ENCODE data around the gene MED13L. TPM values are rescaled to one million over a fixed set of nuclear protein-coding genes. Genes with fewer than 3 reads are reported as not detected.

Gene MED13L
- total RNA-seq, 4 donors from 2014 or later, result 126 to 194 (median 154) TPM

DNA sequence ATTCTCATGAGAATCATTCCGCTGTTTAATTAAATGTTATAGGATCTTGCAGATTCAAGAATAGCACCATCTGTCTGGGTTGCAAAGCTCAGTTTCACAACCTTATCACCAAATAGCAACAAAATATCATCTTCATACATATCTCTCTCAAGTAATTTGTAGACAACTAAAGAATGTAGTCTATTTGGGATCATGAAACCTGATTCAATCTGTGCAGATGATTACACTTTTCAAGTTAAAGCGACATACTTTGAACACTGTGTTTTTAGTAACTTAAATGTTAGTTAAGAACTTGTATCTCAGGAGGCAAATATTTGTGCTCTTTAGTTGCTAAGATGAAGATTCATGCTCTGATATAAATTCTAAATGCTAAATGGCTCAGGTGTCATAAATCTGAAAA is 14.8 kb downstream of the MED13L start:
- intact Hi-C loops (cut with DNase I; ENCODE audit: low total_unique reads), result no loop called here

DNA sequence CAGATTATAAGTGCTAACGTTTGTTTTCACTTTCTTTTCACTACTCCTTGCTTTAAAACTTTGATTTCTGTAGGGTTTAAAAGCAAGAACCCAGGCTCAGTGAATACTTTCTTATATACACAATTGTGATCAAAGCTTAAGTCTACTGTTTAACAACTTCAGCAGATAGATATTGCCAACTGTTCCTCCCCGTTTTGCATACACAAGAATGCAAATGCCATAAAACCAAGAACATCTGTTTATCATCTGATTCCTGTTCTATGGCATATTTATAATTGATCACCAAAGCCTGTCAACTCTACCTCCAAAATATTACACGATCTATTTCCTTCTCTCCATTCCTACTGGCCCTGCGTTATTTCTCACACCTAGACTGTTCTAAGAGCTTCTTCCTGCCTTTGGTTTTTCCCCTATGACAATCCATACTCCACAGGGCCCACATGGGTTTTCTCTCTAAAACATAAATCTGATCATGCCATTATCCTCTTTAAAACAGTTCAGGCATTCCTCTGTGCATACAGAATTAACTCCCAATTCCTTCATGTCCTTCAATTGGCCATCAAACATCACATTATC is 15.9 kb downstream of the MED13L start:
- H3K4me3 ChIP-seq, result no peak overlapping the region
- peaks cover 29 to 74% (median 61%) of the 10 kb centered on the region in 4 donors for H3K4me1 ChIP-seq
- no peaks in the 10 kb centered on the region for H3K27me3 ChIP-seq
- intact Hi-C loops (cut with DNase I; ENCODE audit: low total_unique reads), result no loop called here
- H3K27ac ChIP-seq, result peak overlapping the region in 1 of 4 donors; percentile 23
- no peaks in the 10 kb centered on the region for H3K36me3 ChIP-seq
- in situ Hi-C loops (cut with MboI; ENCODE audit: low pct_ligation_motif_present in 1 of 4, low pct_unique_long_range_greater_than_20kb in 1 of 4, low sequenced_read_pairs in 3 of 4), result no loop called here
- WGBS, 2 donors (ENCODE audit: low coverage in 1 of 2), result 33 to 36% methylated on average over 4 of the region's 4 CpGs
- no peaks in the 10 kb centered on the region for H3K9me3 ChIP-seq
- TF ChIP-seq, protein P1, sequence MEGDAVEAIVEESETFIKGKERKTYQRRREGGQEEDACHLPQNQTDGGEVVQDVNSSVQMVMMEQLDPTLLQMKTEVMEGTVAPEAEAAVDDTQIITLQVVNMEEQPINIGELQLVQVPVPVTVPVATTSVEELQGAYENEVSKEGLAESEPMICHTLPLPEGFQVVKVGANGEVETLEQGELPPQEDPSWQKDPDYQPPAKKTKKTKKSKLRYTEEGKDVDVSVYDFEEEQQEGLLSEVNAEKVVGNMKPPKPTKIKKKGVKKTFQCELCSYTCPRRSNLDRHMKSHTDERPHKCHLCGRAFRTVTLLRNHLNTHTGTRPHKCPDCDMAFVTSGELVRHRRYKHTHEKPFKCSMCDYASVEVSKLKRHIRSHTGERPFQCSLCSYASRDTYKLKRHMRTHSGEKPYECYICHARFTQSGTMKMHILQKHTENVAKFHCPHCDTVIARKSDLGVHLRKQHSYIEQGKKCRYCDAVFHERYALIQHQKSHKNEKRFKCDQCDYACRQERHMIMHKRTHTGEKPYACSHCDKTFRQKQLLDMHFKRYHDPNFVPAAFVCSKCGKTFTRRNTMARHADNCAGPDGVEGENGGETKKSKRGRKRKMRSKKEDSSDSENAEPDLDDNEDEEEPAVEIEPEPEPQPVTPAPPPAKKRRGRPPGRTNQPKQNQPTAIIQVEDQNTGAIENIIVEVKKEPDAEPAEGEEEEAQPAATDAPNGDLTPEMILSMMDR (IDR thresholded peaks at IDR 0.05), result no peak
- TF ChIP-seq POLR2AphosphoS5 (IDR thresholded peaks at IDR 0.05) (peak in 1 of 3 donors; percentile 45), POLR2A (IDR thresholded peaks at IDR 0.05) (no peak)
- DNase-seq, result no peak

More for the DNA sequence above, 14.8 kb downstream of the MED13L start:
- Histone ChIP-seq H3K4me3 (no peak overlapping the region), H3K36me3 (no peaks in the 10 kb centered on the region), H3K9me3 (no peaks in the 10 kb centered on the region), H3K27ac (no peak overlapping the region), H3K27me3 (no peaks in the 10 kb centered on the region), H3K4me1 (peaks cover 29 to 74% (median 64%) of the 10 kb centered on the region in 4 donors)
- 88 to 90% methylated on average over 2 of the region's 2 CpGs for WGBS, 2 donors (ENCODE audit: low coverage in 1 of 2)
- DNase-seq, result no peak
- in situ Hi-C loops (cut with MboI; ENCODE audit: low pct_ligation_motif_present in 1 of 4, low pct_unique_long_range_greater_than_20kb in 1 of 4, low sequenced_read_pairs in 3 of 4), result no loop called here
- TF ChIP-seq, protein P1 (IDR thresholded peaks at IDR 0.05), result no peak
- TF ChIP-seq POLR2A (IDR thresholded peaks at IDR 0.05), result no peak
- no peak for TF ChIP-seq POLR2AphosphoS5 (IDR thresholded peaks at IDR 0.05)

DNA sequence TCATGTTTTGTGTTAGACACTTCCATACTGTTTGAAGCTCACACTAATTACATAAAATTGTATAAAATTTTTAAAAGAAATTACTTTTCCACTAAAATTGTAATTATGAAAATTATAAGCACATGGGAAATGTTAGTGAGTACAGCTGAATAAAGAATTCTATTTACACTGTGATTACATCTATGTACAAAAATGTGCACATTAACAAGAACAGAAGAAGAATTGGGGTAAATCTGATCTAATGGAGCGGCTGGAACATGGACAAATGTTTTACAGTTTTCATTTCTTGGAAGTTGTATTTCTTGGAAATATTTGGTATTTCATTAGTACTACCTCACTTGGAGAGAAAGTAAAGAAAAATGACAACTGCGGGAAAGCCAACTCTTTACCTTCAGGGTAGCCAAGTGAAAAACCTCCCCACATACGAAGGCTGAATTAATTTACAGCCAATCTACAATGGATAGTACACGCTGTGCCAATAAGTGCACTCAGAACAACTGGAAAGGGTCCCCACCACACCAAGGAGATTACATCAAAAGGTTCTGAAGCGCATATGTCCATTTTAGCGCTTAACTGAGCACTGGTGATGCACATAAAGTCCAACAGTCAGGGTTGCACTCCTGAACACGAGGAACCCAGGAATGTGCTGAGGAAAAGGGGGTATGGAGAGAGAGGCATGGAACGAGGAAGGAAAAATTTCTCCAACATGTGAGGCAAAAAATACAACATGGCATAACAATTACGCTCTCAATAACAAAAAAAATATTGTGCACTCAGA is 17.5 kb downstream of the MED13L start:
- Histone ChIP-seq H3K4me3 (no peak overlapping the region), H3K9me3 (no peaks in the 10 kb centered on the region), H3K27me3 (no peaks in the 10 kb centered on the region), H3K4me1 (peaks cover 21 to 71% (median 49%) of the 10 kb centered on the region in 4 donors), H3K27ac (no peak overlapping the region), H3K36me3 (no peaks in the 10 kb centered on the region)
- WGBS, 2 donors (ENCODE audit: low coverage in 1 of 2), result 87 to 92% methylated on average over 8 to 9 of the region's 9 CpGs
- DNase-seq, result no peak
- TF ChIP-seq POLR2AphosphoS5 (IDR thresholded peaks at IDR 0.05) (no peak), EP300 (IDR thresholded peaks at IDR 0.05; ENCODE audit: low read depth) (no peak), POLR2A (IDR thresholded peaks at IDR 0.05) (no peak)
- TF ChIP-seq, protein P1 (IDR thresholded peaks at IDR 0.05), result no peak
- intact Hi-C loops (cut with DNase I; ENCODE audit: low total_unique reads), result no loop called here
- in situ Hi-C loops (cut with MboI; ENCODE audit: low pct_ligation_motif_present in 1 of 4, low pct_unique_long_range_greater_than_20kb in 1 of 4, low sequenced_read_pairs in 3 of 4), result no loop called here

DNA sequence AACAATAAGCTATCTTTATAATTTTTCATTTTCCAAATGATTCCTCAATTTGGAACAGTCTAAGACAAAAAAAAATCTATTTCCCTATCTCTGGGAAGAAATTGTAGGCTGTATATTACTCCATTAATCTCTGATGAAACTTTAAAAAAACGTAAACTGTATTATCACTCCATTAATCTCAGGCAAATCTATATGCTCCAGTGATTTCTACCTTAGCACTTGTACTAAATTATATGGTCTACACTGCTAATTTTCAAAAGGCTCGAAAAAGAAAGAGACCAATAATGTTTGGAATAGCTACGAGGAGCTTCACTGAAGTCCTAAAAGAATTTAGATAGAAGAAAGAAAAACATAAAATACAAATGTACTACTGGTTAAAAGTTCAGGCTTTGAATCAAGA is 19.7 kb downstream of the MED13L start:
- TF ChIP-seq EP300 (IDR thresholded peaks at IDR 0.05; ENCODE audit: low read depth) (no peak), POLR2A (IDR thresholded peaks at IDR 0.05) (no peak), POLR2AphosphoS5 (IDR thresholded peaks at IDR 0.05) (no peak)
- TF ChIP-seq, protein P1 (IDR thresholded peaks at IDR 0.05), result no peak
- in situ Hi-C loops (cut with MboI; ENCODE audit: low pct_ligation_motif_present in 1 of 4, low pct_unique_long_range_greater_than_20kb in 1 of 4, low sequenced_read_pairs in 3 of 4) (no loop called here), intact Hi-C loops (cut with DNase I; ENCODE audit: low total_unique reads) (no loop called here)
- DNase-seq, result no peak
- peaks cover 7 to 51% (median 32%) of the 10 kb centered on the region in 4 donors for H3K4me1 ChIP-seq
- 69 to 86% methylated on average over 2 to 3 of the region's 3 CpGs for WGBS, 2 donors (ENCODE audit: low coverage in 1 of 2)
- no peaks in the 10 kb centered on the region for H3K36me3 ChIP-seq
- H3K4me3 ChIP-seq, result no peak overlapping the region
- H3K27me3 ChIP-seq, result no peaks in the 10 kb centered on the region
- peak overlapping the region; percentile 44 to 67 (median 51) for H3K27ac ChIP-seq
- no peaks in the 10 kb centered on the region for H3K9me3 ChIP-seq

Data from transverse colon (tissue), 4 donors.